ENCODE results near the gene PCGF3.

GRCh38 chr4:681736-682451 is 23.7 kb upstream of the PCGF3 start:
- TF ChIP-seq YY1 (IDR thresholded peaks at IDR 0.05; ENCODE audit: insufficient read depth, insufficient read length) (no peak), ZNF274 (IDR thresholded peaks at IDR 0.05; ENCODE audit: low read depth, low read length) (no peak), SUZ12 (IDR thresholded peaks at IDR 0.05; ENCODE audit: extremely low read depth, insufficient read depth, insufficient read length) (no peak)
